GM12891 (cell line): ENCODE data around the gene TEDC1.

ENCODE experiments used
- DNase-seq: peaks from one replicate; pipeline ENCODE4 v3.0.0; 2011; ENCODE audit warnings: low spot score; ENCODE audit not compliant: insufficient read length
- FAIRE-seq: peaks from 2 replicates; lab custom pipeline; 2011; peaks lifted over from hg19 to GRCh38; lab: Jason Lieb, UNC
- PAX5 ChIP-seq: IDR thresholded peaks from 2 replicates; pipeline ENCODE4 v1.6.1; 2011; ENCODE audit warnings: low read length, moderate library complexity, mild to moderate bottlenecking; ENCODE audit not compliant: insufficient read depth, severe bottlenecking
- POLR2A ChIP-seq: IDR thresholded peaks from 2 replicates; pipeline ENCODE4 v1.6.1; 2011; ENCODE audit warnings: low read depth, low read length, control low read depth
- POLR2AphosphoS5 ChIP-seq: IDR thresholded peaks from 2 replicates; pipeline ENCODE4 v1.6.1; 2011; ENCODE audit warnings: low read depth, low read length, control low read depth
- POU2F2 ChIP-seq: IDR thresholded peaks from 2 replicates; pipeline ENCODE4 v1.6.1; 2011; ENCODE audit warnings: low read depth, mild to moderate bottlenecking, control low read depth, low read length, moderate library complexity
- SPI1 ChIP-seq: IDR thresholded peaks from 2 replicates; pipeline ENCODE4 v1.6.1; 2011; ENCODE audit warnings: low read depth, low read length, control low read depth
- TAF1 ChIP-seq: IDR thresholded peaks from 2 replicates; pipeline ENCODE4 v1.6.1; 2011; ENCODE audit warnings: low read depth, low read length, control low read depth

Gene TEDC1

GRCh38 chr14:105448706-105449111 is 42.3 kb upstream of the TEDC1 start:
- DNase-seq: peak; percentile 96
- no peak for TF ChIP-seq POLR2AphosphoS5
- no peak for TF ChIP-seq POLR2A
- no peak for TF ChIP-seq POU2F2
- TF ChIP-seq PAX5: no peak
- TF ChIP-seq SPI1: no peak
- TF ChIP-seq TAF1: no peak
- no peak for FAIRE-seq

- TF ChIP-seq POU2F2: no peak
- no peak for TF ChIP-seq POLR2A
- no peak for TF ChIP-seq TAF1
- TF ChIP-seq PAX5: no peak
- no peak for TF ChIP-seq SPI1
- no peak for TF ChIP-seq POLR2AphosphoS5
- FAIRE-seq: no peak
- DNase-seq: no peak
These were observed 41.5 kb upstream of the TEDC1 start for GRCh38 chr14:105449276-105450122.

- TF ChIP-seq POLR2A (no peak), TAF1 (no peak), SPI1 (no peak), PAX5 (no peak), POU2F2 (no peak), POLR2AphosphoS5 (no peak)
- FAIRE-seq: no peak
- DNase-seq: no peak
These were observed 40.9 kb upstream of the TEDC1 start for GRCh38 chr14:105450123-105450505.

DNA sequence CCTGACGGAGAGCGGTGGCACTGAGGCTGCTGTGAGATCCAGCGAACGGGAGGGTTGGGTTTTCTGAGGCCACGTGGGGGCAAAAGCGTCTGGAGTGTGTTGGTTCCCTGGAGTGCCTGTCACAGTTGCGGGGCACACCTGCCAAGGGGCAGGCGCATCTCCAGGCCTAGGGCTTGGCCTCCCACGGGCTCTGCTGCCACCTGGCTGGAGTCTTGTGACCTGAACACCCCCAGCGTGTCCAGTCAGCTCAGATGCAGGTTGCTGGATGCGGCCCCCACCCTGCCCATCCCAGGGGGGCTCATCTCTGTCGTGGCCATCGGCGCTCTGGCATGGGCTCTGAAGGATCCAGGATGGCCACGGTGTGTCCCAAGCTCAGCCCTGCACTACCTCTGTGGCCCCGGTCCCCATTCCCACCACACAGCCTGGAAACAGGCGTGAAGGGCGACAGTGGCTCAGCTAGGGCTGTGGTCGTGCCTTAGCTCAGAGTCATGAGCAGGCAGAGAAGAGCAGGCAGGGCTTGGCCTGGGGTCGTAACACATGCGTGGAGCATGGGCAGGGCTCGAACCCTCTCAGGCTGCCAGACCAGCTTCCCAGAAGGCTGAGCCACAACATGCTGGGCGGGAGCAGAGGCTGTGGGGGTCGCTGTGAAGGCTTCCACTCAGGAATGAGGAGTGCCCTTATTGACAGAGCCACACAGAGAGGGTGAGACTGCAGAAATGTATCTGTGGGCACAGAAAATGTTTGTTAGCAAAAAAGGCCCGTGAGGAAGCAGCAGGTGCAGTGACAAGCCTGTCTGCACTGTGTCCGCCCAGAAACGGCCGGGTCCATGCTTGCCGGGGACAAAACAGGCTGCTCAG is 40.0 kb upstream of the TEDC1 start:
- no peak for DNase-seq
- TF ChIP-seq PAX5: no peak
- TF ChIP-seq TAF1: no peak
- no peak for TF ChIP-seq POU2F2
- TF ChIP-seq POLR2AphosphoS5: no peak
- no peak for TF ChIP-seq POLR2A
- no peak for TF ChIP-seq SPI1
- FAIRE-seq: no peak

DNA sequence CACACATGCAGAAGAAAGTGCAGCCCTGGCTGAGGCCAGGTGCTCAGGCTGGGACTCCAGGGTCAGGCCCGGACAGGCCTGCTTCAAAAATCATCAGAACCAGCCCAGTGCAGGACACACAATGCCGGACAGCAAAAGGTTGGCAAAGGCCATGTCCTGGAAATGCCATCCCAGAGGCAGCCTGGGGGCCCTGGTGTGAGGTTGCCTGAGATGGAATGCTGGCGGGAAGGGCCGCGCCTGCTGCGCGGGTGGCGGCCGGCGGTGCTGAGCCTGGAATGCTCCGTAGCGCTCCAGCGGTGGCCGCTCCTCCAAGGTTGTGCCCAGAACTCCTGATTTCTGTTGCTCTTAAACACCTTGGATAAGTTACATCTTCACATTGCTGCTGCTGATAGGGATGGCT is 38.1 kb upstream of the TEDC1 start:
- DNase-seq: no peak
- TF ChIP-seq POLR2A (no peak), POLR2AphosphoS5 (no peak), TAF1 (no peak), SPI1 (no peak), POU2F2 (no peak), PAX5 (no peak)
- FAIRE-seq: no peak

- no peak for DNase-seq
- TF ChIP-seq PAX5 (no peak), POU2F2 (no peak), POLR2AphosphoS5 (no peak), TAF1 (no peak), SPI1 (no peak), POLR2A (no peak)
- FAIRE-seq: no peak
These were observed 37.2 kb upstream of the TEDC1 start for GRCh38 chr14:105453847-105454246.

GRCh38 chr14:105455086-105455640 is 35.9 kb upstream of the TEDC1 start:
- FAIRE-seq (no peak), DNase-seq (no peak)
- TF ChIP-seq PAX5: no peak
- TF ChIP-seq SPI1: no peak
- no peak for TF ChIP-seq POLR2A
- no peak for TF ChIP-seq POU2F2
- TF ChIP-seq TAF1: no peak
- no peak for TF ChIP-seq POLR2AphosphoS5

DNA sequence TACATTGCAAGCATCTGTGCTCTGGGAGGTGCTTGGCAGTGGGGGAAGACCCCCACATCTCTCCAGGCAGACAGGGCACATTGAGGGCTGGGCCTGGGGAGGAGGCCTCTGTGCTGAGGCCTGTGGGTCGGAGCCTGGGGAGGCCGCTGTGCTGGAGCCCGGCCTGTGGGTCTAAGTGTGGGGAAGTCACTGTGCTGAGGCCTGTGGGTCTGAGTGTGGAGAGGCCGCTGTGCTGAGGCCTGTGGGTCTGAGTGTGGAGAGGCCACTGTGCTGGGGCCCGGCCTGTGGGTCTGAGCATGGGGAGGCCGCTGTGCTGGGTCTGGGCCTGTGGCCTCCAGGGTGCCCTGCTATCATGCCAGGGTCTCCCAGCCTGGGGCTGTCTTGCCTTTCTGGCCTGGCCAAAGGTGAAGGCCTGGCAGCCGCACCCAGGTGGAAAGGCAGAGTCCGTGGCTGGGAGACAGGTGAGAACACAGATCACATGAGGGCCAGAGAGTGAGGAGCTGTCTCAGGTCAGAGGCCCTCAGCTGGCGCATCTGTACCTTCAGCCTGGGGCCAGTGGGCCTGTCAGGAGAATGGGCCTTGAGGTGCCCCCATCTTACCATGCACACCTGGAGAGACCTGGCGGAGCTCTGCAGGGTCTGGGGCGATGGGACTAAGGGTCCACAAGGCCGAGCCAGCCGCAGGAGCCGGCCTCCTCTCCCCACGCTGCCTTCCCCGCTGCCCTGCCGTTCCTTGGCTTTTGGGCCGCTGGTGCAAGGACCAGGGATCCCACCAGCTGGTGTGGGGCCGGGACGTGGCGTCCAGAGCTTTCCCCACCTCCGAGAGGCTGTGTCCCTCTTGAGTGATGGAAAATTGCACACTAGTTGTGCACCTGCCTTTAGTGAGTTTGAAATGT is 35.0 kb upstream of the TEDC1 start:
- no peak for FAIRE-seq
- TF ChIP-seq POLR2AphosphoS5 (no peak), SPI1 (no peak), PAX5 (no peak), POLR2A (no peak), TAF1 (no peak), POU2F2 (no peak)
- no peak for DNase-seq
